T47D (cell line): ENCODE results near the gene NUMA1.
A peak's percentile ranks its signal among the peaks of the same experiment; 100 is the strongest.

ENCODE experiments used
- DNase-seq, 2 experiments: peaks; one replicate each; pipeline versions ENCODE4 v3.0.0 to v3.0.0-alpha.2; 2011 to 2012; ENCODE audit warnings: low read depth in 1 of 2, low spot score in 1 of 2
- JUND ChIP-seq: IDR thresholded peaks from 2 replicates; pipeline ENCODE4 v1.6.1; 2012; ENCODE audit warnings: low read depth
- in situ Hi-C: cut with HindIII; loops from 2 replicates; pipeline ENCODE4 v1.10.0; 2016; ENCODE audit warnings: low sequenced_read_pairs, low pct_unique_long_range_greater_than_20kb

The NUMA1 gene

GRCh38 chr11:71996946-71997345 lies 83.4 kb downstream of the NUMA1 start:
- DNase-seq: no peak
- in situ Hi-C loops: no loop called here
- no peak for TF ChIP-seq JUND

GRCh38 chr11:71996517-71996916 lies 83.8 kb downstream of the NUMA1 start:
- DNase-seq: no peak
- in situ Hi-C loops: no loop called here
- no peak for TF ChIP-seq JUND

- TF ChIP-seq JUND: no peak
- in situ Hi-C loops: no loop called here
These were observed 84.5 kb downstream of the NUMA1 start for GRCh38 chr11:71995726-71996291.

GRCh38 chr11:71994786-71995185 lies 85.6 kb downstream of the NUMA1 start:
- TF ChIP-seq JUND: no peak
- in situ Hi-C loops: no loop called here
- DNase-seq: no peak

More at GRCh38 chr11:71995726-71996291, 84.5 kb downstream of the NUMA1 start:
- DNase-seq: no peak

GRCh38 chr11:71992136-71992730 lies 88.1 kb downstream of the NUMA1 start:
- in situ Hi-C loops: no loop called here
- DNase-seq: no peak
- TF ChIP-seq JUND: no peak

- DNase-seq: no peak
- in situ Hi-C loops: no loop called here
- no peak for TF ChIP-seq JUND
These were observed 88.8 kb downstream of the NUMA1 start for GRCh38 chr11:71991494-71991893.

GRCh38 chr11:71990701-71991100 lies 89.6 kb downstream of the NUMA1 start:
- DNase-seq: no peak
- no peak for TF ChIP-seq JUND
- in situ Hi-C loops: no loop called here

GRCh38 chr11:71988050-71988449 lies 92.3 kb downstream of the NUMA1 start:
- in situ Hi-C loops: no loop called here
- no peak for DNase-seq
- TF ChIP-seq JUND: no peak

GRCh38 chr11:71987521-71987920 lies 92.8 kb downstream of the NUMA1 start:
- no peak for DNase-seq
- in situ Hi-C loops: no loop called here
- no peak for TF ChIP-seq JUND

- TF ChIP-seq JUND: no peak
- DNase-seq: no peak
- in situ Hi-C loops: no loop called here
These were observed 94.2 kb downstream of the NUMA1 start for GRCh38 chr11:71986131-71986530.

GRCh38 chr11:71979602-71980001 lies 100.7 kb downstream of the NUMA1 start:
- DNase-seq: no peak
- in situ Hi-C loops: no loop called here
- no peak for TF ChIP-seq JUND

- DNase-seq: no peak
- TF ChIP-seq JUND: no peak
- in situ Hi-C loops: no loop called here
These were observed 101.2 kb downstream of the NUMA1 start for GRCh38 chr11:71979094-71979493.

- in situ Hi-C loops: no loop called here
- no peak for TF ChIP-seq JUND
- peak; percentile 62 to 79 for DNase-seq
These were observed 102.5 kb downstream of the NUMA1 start for GRCh38 chr11:71977743-71978418.
